Right lobe of liver (tissue), 6 donors: Measurements from ENCODE around the gene NBEAL1. TPM values are rescaled to one million over a fixed set of nuclear protein-coding genes. Genes with fewer than 3 reads are reported as not detected.
"Not testable (repeated sequence)": the region's sequence is repeated elsewhere in the genome, so short reads cannot be mapped to it uniquely, and the experiment has no call there.

Experiments used
- ATAC-seq, 4 donors: fragments of 200-7000 bp; cut with Tn5 transposase; one replicate each; pipeline ENCODE4 v1.9.1; 2020; ENCODE audit warnings: mild to moderate bottlenecking in 4 of 4, moderate library complexity in 4 of 4
- DNase-seq, 3 donors: peaks; one replicate each; pipeline ENCODE4 v3.0.0-alpha.2; 2020
- H3K27ac ChIP-seq, 3 donors: fragments of 200-600 bp; one replicate each; pipeline ENCODE4 v1.8.0; 2022
- H3K27me3 ChIP-seq, 2 donors: fragments of 200-600 bp; one replicate each; pipeline ENCODE4 v1.8.0; 2022
- H3K36me3 ChIP-seq, 4 donors: fragments of 200-600 bp; sonication (generic) in 1 of 4; one replicate each; pipeline versions ENCODE4 v1.5.1 to v1.8.0; 2017 to 2022; ENCODE audit warnings: control low read depth in 1 of 4
- H3K4me1 ChIP-seq, 4 donors: fragments of 200-600 bp; sonication (generic) in 1 of 4; one replicate each; pipeline versions ENCODE4 v1.5.1 to v1.8.0; 2017 to 2022; ENCODE audit warnings: control low read depth in 1 of 4
- H3K4me3 ChIP-seq, 3 donors: fragments of 200-600 bp; one replicate each; pipeline ENCODE4 v1.8.0; 2022
- H3K9me3 ChIP-seq, 4 donors: fragments of 200-600 bp; sonication (generic) in 1 of 4; one replicate each; pipeline versions ENCODE4 v1.5.1 to v1.8.0; 2017 to 2022; ENCODE audit warnings: control low read depth in 1 of 4
- POLR2A ChIP-seq: fragments of 450-650 bp; IDR thresholded peaks from one replicate; pipeline ENCODE4 v1.6.1; 2017; ENCODE audit warnings: antibody characterized with exemption, mild to moderate bottlenecking
- WGBS: methylation state at CpG from one replicate; pipeline ENCODE4 v1.1.6; 2018; ENCODE audit warnings: low coverage, low lambda C conversion rate; ENCODE audit not compliant: insufficient coverage; ENCODE audit errors: missing lambda C conversion rate; 5-methylcytosine and 5-hydroxymethylcytosine counted together
- intact Hi-C, 2 donors: fragments of 100-400 bp; cut with DNase I; formaldehyde crosslinking; loops; one replicate each; pipeline versions ENCODE4 v1.11.2 to v1.14.1; 2022
- total RNA-seq, 6 experiments: library from RNA; depleted of rRNA in 2 of 6; stranded (reverse); fragments of >200 nt in 2 of 6; fragmentation: NEBNext Ultra II Directional in 3 of 6; extraction: Animal tissue kit (Norgen Biotek cat#: 25700) in 3 of 6; gene quantifications; one replicate each; pipeline versions ENCODE4 v1.1.0 to v1.2.4, GENCODE V29; 2016 to 2023
- TF ChIP-seq, protein P1 (sequence below), 4 donors: fragments of 200-600 bp in 3 of 4; fragments of 450-650 bp in 1 of 4; IDR thresholded peaks; one replicate each; pipeline versions ENCODE4 v1.5.1 to v1.8.0; 2016 to 2022; ENCODE audit warnings: antibody characterized with exemption in 4 of 4, mild to moderate bottlenecking in 2 of 4
- donor health status: DM: no; HTN: yes; CAD: no.
- donor health status: DM: no; HTN: no; CAD: no.
- donor health status: DM: no; HTN: no; CAD: no.
- donor health status: DM: no; HTN: yes; CAD: no.
- donor health status: DM: no; HTN: yes; CAD: no.

The NBEAL1 gene
- total RNA-seq, 6 experiments from 2014 or later, result 16.4 to 28.6 (median 21.9) TPM

GRCh38 chr2:203035879-203036470 lies 21.3 kb downstream of the NBEAL1 start:
- Histone ChIP-seq H3K4me1 (peaks cover 0 to 18% (median 7%) of the 10 kb centered on the region in 4 donors), H3K9me3 (no peaks in the 10 kb centered on the region), H3K27ac (no peak overlapping the region), H3K36me3 (no peaks in the 10 kb centered on the region), H3K27me3 (no peaks in the 10 kb centered on the region), H3K4me3 (no peak overlapping the region)
- 44% methylated on average over 3 of the region's 3 CpGs for WGBS
- ATAC-seq (peak in 2 of 4 donors; percentile 52 to 58), DNase-seq (no peak)
- intact Hi-C loops, result no loop called here
- no peak for TF ChIP-seq POLR2A
- TF ChIP-seq, protein P1, sequence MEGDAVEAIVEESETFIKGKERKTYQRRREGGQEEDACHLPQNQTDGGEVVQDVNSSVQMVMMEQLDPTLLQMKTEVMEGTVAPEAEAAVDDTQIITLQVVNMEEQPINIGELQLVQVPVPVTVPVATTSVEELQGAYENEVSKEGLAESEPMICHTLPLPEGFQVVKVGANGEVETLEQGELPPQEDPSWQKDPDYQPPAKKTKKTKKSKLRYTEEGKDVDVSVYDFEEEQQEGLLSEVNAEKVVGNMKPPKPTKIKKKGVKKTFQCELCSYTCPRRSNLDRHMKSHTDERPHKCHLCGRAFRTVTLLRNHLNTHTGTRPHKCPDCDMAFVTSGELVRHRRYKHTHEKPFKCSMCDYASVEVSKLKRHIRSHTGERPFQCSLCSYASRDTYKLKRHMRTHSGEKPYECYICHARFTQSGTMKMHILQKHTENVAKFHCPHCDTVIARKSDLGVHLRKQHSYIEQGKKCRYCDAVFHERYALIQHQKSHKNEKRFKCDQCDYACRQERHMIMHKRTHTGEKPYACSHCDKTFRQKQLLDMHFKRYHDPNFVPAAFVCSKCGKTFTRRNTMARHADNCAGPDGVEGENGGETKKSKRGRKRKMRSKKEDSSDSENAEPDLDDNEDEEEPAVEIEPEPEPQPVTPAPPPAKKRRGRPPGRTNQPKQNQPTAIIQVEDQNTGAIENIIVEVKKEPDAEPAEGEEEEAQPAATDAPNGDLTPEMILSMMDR (IDR thresholded peaks at IDR 0.05), result no peak

DNA sequence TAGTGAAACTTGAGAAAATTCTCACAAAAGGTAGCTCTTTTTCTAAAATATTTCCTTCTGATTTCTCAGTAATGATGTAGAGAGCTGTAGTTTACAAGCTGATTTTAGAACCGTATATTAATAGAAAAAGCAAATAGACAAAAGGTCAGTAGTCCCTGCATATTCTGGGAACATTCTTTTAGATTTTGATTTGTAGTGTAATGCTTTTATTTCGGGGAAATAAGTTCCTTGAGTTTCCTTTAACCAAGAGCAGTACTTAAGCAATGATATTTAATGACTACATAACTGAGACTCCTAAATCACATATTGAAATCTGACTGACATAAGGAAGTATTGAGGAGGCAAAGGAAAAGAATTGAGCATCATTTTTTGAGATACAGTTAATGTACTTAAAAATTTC lies 22.4 kb downstream of the NBEAL1 start:
- no peak for TF ChIP-seq POLR2A
- TF ChIP-seq, protein P1 (IDR thresholded peaks at IDR 0.05), result no peak
- H3K9me3 ChIP-seq, result no peaks in the 10 kb centered on the region
- ATAC-seq (no peak), DNase-seq (no peak)
- 42% methylated on average over 2 of the region's 2 CpGs for WGBS
- H3K27me3 ChIP-seq, result no peaks in the 10 kb centered on the region
- H3K36me3 ChIP-seq, result no peaks in the 10 kb centered on the region
- intact Hi-C loops, result no loop called here
- H3K27ac ChIP-seq, result no peak overlapping the region
- no peak overlapping the region for H3K4me3 ChIP-seq
- H3K4me1 ChIP-seq, result peaks cover 0 to 18% (median 7%) of the 10 kb centered on the region in 4 donors

DNA sequence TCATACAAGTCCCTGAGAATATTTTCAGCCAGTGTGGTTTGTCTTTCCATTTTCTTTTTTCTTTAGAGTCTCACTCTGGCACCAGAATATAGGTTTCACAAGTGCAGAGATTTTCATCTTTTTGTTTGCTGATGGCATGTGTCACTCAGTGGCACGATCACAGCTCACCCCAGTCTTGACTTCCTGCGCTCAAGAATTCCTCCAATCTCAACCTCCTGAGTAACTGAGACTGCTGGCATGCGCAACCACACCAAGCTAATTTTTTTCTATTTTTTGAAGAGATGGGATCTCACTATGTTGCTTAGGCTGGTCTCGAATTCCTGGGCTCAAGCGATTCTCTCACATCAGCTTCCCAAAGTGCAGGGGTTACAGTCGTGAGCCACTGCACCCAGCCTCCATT lies 23.9 kb downstream of the NBEAL1 start:
- Histone ChIP-seq H3K27ac (no peak overlapping the region), H3K4me1 (peaks cover 0 to 18% (median 7%) of the 10 kb centered on the region in 4 donors), H3K27me3 (no peaks in the 10 kb centered on the region), H3K9me3 (no peaks in the 10 kb centered on the region), H3K4me3 (no peak overlapping the region), H3K36me3 (peaks cover 0 to 5% (median 0%) of the 10 kb centered on the region in 4 donors)
- intact Hi-C loops, result no loop called here
- DNase-seq (no peak), ATAC-seq (no peak)
- TF ChIP-seq, protein P1 (IDR thresholded peaks at IDR 0.05), result no peak
- no peak for TF ChIP-seq POLR2A
- 85% methylated on average over 4 of the region's 6 CpGs for WGBS

DNA sequence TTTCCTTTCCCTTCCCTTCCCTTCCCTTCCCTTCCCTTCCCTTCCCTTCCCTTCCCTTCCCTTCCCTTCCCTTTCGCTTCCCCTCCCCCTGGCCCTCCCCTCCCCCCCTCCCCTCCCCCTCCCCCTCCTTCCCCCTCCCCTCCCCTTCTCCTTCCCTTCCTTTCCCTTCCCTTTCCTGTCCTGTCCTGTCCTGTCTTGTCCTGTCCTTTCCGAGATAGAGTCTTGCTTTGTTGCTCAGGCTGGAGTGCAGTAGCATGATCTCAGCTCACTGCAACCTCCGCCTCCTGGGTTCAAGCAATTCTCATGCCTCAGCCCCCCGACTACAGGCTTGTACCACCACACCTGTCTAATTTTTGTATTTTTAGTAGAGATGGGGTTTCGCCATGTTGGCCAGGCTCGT lies 24.5 kb downstream of the NBEAL1 start:
- H3K9me3 ChIP-seq, H3K4me3 ChIP-seq, intact Hi-C loops, ATAC-seq, H3K36me3 ChIP-seq, DNase-seq, H3K27ac ChIP-seq, H3K27me3 ChIP-seq: not testable (repeated sequence)
- peaks cover 0 to 18% (median 7%) of the 10 kb centered on the region in 4 donors for H3K4me1 ChIP-seq
- 66% methylated on average over 5 of the region's 6 CpGs for WGBS

DNA sequence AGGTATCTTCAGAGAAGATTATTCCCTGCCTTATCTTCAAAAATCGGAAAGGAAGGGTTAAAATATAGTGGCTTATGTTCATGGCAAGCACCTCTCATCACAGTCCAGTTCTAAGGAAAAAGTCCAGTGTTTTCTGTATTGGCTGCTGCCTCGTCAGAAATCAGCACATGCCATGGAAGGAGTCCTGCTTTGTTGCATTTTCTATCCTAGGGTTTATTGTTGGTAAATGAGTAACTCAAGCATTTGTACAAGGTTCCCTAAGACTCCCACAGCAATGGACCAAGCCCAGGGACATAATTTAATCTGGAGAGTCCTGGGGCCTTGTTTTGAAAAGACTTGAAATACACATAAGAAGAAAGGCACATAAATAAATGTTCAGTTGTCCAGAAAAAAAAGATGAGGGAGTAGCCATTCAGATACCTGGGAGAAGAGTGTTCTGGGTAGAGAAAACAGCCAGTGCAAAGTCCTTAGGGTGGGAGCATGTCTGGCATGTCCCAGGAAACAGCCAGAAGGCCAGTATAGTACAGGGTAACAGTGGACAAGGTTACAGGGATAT lies 26.4 kb downstream of the NBEAL1 start:
- TF ChIP-seq, protein P1 (IDR thresholded peaks at IDR 0.05), result no peak
- no peak for TF ChIP-seq POLR2A
- intact Hi-C loops, result no loop called here
- Histone ChIP-seq H3K27ac (no peak overlapping the region), H3K9me3 (no peaks in the 10 kb centered on the region), H3K4me3 (no peak overlapping the region), H3K36me3 (peaks cover 0 to 5% (median 0%) of the 10 kb centered on the region in 4 donors), H3K4me1 (peaks cover 0 to 11% (median 4%) of the 10 kb centered on the region in 4 donors), H3K27me3 (no peaks in the 10 kb centered on the region)
- no peak for DNase-seq
- 45% methylated on average over 2 of the region's 2 CpGs for WGBS
- peak in 2 of 4 donors; percentile 23 to 48 for ATAC-seq
